BE2C (cell line): Measurements from ENCODE around the gene ORAI2.
"Not testable (repeated sequence)": the region's sequence is repeated elsewhere in the genome, so short reads cannot be mapped to it uniquely, and the experiment has no call there.

Experiments
- DNase-seq: peaks from one replicate; pipeline ENCODE4 v3.0.0-alpha.2; 2020
- H3K27me3 ChIP-seq: fragments of 250-450 bp; sonication (Bioruptor Pico); 2 replicates; pipeline ENCODE4 v1.5.1; 2020; ENCODE audit warnings: mild to moderate bottlenecking
- H3K36me3 ChIP-seq: fragments of 250-450 bp; sonication (Bioruptor Pico); 2 replicates; pipeline ENCODE4 v1.5.1; 2020; ENCODE audit warnings: mild to moderate bottlenecking
- H3K4me1 ChIP-seq: fragments of 250-450 bp; sonication (Bioruptor Pico); 2 replicates; pipeline ENCODE4 v1.5.1; 2020
- H3K4me3 ChIP-seq: 2 replicates; pipeline ENCODE4 v1.5.1; 2011; ENCODE audit warnings: low read depth, low read length
- H3K9me3 ChIP-seq: fragments of 250-450 bp; sonication (Bioruptor Pico); 2 replicates; pipeline ENCODE4 v1.5.1; 2020
- TF ChIP-seq, protein P1 (sequence below): IDR thresholded peaks from 2 replicates; pipeline ENCODE4 v1.5.1; 2012; ENCODE audit warnings: mild to moderate bottlenecking, low read depth, low read length

The ORAI2 gene

DNA sequence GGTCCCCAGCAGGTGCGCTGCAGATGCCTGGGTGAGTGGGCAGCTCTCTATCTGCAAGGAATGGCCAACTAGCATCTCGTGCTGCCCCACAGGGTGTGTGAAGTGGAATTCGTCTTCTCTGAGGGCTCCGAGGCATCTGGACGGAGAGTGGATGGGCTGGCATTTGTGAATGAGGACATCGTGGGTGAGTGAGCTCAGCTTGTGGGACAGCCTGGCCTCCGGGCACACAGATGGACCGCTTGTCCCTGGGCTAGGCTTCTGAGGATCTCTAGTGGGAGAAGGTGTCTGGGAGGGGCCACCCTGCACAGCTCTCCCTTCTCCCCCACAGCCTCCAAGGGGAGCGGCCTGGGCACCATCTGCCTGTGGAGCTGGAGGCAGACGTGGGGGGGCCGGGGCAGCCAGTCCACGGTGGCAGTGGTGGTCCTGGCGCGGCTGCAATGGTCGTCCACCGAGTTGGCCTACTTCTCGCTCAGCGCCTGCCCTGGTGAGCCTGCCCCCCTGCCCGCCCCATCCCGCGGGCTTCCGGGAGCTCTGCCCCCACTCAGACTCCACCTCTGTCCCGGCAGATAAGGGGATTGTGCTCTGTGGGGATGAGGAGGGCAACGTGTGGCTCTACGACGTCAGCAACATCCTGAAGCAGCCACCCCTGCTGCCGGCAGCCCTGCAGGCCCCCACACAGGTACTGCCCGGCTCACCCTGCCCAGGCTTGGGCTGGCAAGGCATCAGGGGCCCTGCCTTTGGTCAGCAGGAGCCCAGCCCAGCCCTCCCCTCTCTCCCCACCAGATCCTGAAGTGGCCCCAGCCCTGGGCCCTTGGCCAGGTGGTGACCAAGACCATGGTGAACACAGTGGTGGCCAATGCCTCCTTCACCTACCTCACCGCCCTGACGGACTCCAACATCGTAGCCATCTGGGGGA lies 39.0 kb downstream of the ORAI2 start:
- Histone ChIP-seq H3K36me3 (peaks cover 37% of the 10 kb centered on the region), H3K9me3 (no peaks in the 10 kb centered on the region), H3K4me1 (peaks cover 8% of the 10 kb centered on the region; the same call in 1 of the 2 replicates), H3K4me3 (no peak overlapping the region), H3K27me3 (no peaks in the 10 kb centered on the region)
- TF ChIP-seq, protein P1, sequence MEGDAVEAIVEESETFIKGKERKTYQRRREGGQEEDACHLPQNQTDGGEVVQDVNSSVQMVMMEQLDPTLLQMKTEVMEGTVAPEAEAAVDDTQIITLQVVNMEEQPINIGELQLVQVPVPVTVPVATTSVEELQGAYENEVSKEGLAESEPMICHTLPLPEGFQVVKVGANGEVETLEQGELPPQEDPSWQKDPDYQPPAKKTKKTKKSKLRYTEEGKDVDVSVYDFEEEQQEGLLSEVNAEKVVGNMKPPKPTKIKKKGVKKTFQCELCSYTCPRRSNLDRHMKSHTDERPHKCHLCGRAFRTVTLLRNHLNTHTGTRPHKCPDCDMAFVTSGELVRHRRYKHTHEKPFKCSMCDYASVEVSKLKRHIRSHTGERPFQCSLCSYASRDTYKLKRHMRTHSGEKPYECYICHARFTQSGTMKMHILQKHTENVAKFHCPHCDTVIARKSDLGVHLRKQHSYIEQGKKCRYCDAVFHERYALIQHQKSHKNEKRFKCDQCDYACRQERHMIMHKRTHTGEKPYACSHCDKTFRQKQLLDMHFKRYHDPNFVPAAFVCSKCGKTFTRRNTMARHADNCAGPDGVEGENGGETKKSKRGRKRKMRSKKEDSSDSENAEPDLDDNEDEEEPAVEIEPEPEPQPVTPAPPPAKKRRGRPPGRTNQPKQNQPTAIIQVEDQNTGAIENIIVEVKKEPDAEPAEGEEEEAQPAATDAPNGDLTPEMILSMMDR, result no peak
- DNase-seq, result peak; percentile 22

- Histone ChIP-seq H3K4me1 (peaks cover 7% of the 10 kb centered on the region; the same call in 1 of the 2 replicates), H3K27me3 (no peaks in the 10 kb centered on the region), H3K4me3 (no peak overlapping the region), H3K36me3 (peaks cover 34% of the 10 kb centered on the region), H3K9me3 (no peaks in the 10 kb centered on the region)
- TF ChIP-seq, protein P1, result no peak
- peak; percentile 4 for DNase-seq
These were observed 40.1 kb downstream of the ORAI2 start for GRCh38 chr7:102473271-102473991.

GRCh38 chr7:102474116-102474515 lies 40.7 kb downstream of the ORAI2 start:
- H3K4me3 ChIP-seq, H3K4me1 ChIP-seq, H3K27me3 ChIP-seq, H3K9me3 ChIP-seq: not testable (repeated sequence)
- peak; percentile 8 for DNase-seq
- peaks cover 31% of the 10 kb centered on the region for H3K36me3 ChIP-seq

DNA sequence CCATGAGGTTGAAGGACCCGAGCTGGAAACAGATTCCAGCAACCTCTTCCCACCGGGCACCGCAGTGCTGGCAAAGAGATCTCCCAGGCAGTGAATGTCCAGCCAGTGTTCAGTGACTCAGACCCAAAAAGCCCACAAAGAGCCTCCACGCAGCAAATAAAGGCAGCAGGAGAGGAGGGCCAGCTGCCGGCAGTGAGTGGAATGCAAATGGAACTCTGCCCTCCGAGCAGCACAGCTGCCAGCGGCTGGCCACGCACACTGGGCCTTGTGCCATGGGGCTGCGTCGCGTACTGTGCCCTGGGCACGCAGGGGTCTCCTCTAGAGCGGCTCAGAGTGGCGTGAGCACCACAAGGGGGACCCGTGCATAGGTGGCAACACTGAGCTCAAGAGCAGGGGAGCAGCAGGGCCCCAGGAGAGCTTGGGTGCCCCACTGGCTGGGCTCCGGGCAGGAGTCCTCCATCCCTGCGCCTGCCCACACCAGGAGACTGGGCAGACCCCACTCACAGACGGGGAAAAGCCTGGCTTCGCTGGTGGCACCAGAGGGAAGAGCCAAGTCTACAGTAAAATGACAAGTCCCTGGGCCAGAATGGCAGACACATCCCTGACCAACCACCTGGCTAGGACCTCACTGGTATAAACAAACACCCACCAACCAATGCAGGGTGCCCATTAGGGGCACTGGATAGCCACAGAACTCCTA lies 41.5 kb downstream of the ORAI2 start:
- peaks cover 28% of the 10 kb centered on the region for H3K36me3 ChIP-seq
- H3K4me3 ChIP-seq, DNase-seq, H3K9me3 ChIP-seq, H3K27me3 ChIP-seq, H3K4me1 ChIP-seq: not testable (repeated sequence)

DNA sequence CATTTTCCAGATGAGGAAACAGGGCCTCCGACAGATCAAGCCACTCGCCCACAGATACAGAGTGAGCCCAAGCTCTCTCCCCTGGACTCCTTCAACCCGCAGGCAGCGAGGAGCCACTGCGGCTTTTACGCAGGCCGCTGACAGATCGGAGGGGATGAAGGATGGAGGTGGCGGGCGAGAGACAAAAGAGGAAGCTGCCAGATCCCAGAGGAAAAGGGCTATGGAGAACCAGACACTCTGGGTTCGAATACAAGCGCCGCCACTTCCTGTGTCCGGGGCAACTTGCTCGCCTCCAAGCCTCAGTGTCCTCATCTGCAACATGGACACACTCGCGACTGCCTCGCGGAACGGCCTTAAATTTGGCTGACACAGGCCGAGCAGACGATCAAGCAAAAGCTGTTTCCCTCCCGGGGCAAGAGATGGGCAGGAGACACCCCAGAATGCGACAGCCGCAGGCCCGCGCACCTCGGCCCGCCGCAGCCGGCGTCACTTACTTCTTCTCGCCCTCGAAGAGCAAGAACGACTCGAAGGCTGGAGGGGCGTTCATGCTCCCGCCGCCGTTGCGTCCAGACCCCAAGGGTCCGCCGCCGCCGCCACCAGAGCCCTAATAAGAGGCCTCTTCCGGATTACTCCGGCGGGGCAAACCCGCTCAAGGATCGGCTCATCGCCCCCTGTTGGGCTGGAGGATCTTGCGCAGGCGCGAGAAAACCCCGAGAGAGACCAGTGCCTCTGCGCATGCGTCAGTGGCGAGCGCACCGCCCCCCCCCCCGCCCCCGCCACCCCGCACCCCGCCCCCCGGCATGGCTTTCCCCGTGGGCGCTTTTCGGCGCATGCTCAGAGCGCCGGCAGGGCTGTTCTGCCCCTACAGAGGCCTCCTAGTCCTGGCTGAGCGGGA lies 45.2 kb downstream of the ORAI2 start, which contains the start of gene POLR2J:
TSS of gene POLR2J (minus strand) at position 609 of the 895 bp plus-strand sequence. CDS start at position 547, 62 bp downstream.
- H3K4me3 ChIP-seq, result peak within 1 kb of the TSS; percentile 46
- TF ChIP-seq, protein P1, result peak; percentile 25
- DNase-seq, result peak; percentile 85
- not testable (repeated sequence) for H3K9me3 ChIP-seq, H3K4me1 ChIP-seq, H3K27me3 ChIP-seq, H3K36me3 ChIP-seq

- not testable (repeated sequence) for DNase-seq, H3K4me3 ChIP-seq, H3K36me3 ChIP-seq, H3K4me1 ChIP-seq, H3K27me3 ChIP-seq, H3K9me3 ChIP-seq
These were observed 45.8 kb downstream of the ORAI2 start for GRCh38 chr7:102479209-102479584.
